Neural cell (in vitro differentiated cells): ENCODE results near the gene SLC17A2. TPM values are rescaled to one million over a fixed set of nuclear protein-coding genes. Genes with fewer than 3 reads are reported as not detected.
A peak's percentile ranks its signal among the peaks of the same experiment; 100 is the strongest.

Experiments used
- H2AFZ ChIP-seq: fragments of 200-600, 300-800 bp; sonication (generic), shearing (Covaris generic); 2 replicates; pipeline ENCODE4 v1.6.0; 2014; ENCODE audit warnings: low read depth, mild to moderate bottlenecking, antibody characterized with exemption, low read length, moderate library complexity
- H3F3A ChIP-seq: fragments of 200-600 bp; shearing (Covaris generic); 2 replicates; pipeline ENCODE4 v1.6.1; 2016; ENCODE audit warnings: mild to moderate bottlenecking, moderate library complexity, mixed read lengths, antibody characterized with exemption, low read length; ENCODE audit not compliant: insufficient read depth, poor library complexity, severe bottlenecking
- H3K27ac ChIP-seq: fragments of 200-600, 300-800 bp; sonication (generic), shearing (Covaris generic); 2 replicates; pipeline ENCODE4 v1.5.1; 2014; ENCODE audit warnings: mild to moderate bottlenecking, low read length, moderate library complexity
- H3K27me3 ChIP-seq: fragments of 300-800, 200-600 bp; sonication (generic), shearing (Covaris generic); 2 replicates; pipeline ENCODE4 v1.6.0; 2014; ENCODE audit warnings: mild to moderate bottlenecking, low read depth, low read length, moderate library complexity; ENCODE audit not compliant: insufficient read depth
- H3K36me3 ChIP-seq: fragments of 300-800, 200-600 bp; sonication (generic), shearing (Covaris generic); 2 replicates; pipeline ENCODE4 v1.5.1; 2014; ENCODE audit warnings: mild to moderate bottlenecking, antibody characterized with exemption, low read length, moderate library complexity; ENCODE audit not compliant: insufficient read depth
- H3K4me2 ChIP-seq: fragments of 300-800, 200-600 bp; sonication (generic), shearing (Covaris generic); 2 replicates; pipeline ENCODE4 v1.6.0; 2014; ENCODE audit warnings: mild to moderate bottlenecking, low read length
- H3K4me3 ChIP-seq: fragments of 300-800, 200-600 bp; sonication (generic), shearing (Covaris generic); 2 replicates; pipeline ENCODE4 v1.5.1; 2014; ENCODE audit warnings: mild to moderate bottlenecking, low read length, moderate library complexity
- H3K79me2 ChIP-seq: fragments of 200-600 bp; shearing (Covaris generic); replicated peaks from 2 replicates; pipeline ENCODE4 v1.6.0; 2014; ENCODE audit warnings: mild to moderate bottlenecking, low read length, moderate library complexity; ENCODE audit not compliant: insufficient read depth
- H3K9ac ChIP-seq: fragments of 300-800, 200-600 bp; sonication (generic), shearing (Covaris generic); 2 replicates; pipeline ENCODE4 v1.6.1; 2016; ENCODE audit warnings: mild to moderate bottlenecking, low read length, mixed read lengths
- H3K9me2 ChIP-seq: fragments of 200-600 bp; shearing (Covaris generic); 2 replicates; pipeline ENCODE4 v1.6.1; 2016; ENCODE audit warnings: mild to moderate bottlenecking, low read length, mixed read lengths; ENCODE audit not compliant: insufficient read depth
- H3K9me3 ChIP-seq: fragments of 200-600, 300-800 bp; sonication (generic), shearing (Covaris generic); 2 replicates; pipeline ENCODE4 v1.6.1; 2016; ENCODE audit warnings: mild to moderate bottlenecking, mixed run types, low read length, moderate library complexity, mixed read lengths
- H4K20me1 ChIP-seq: fragments of 200-600 bp; shearing (Covaris generic); 2 replicates; pipeline ENCODE4 v1.6.1; 2016; ENCODE audit warnings: mild to moderate bottlenecking, mixed run types; ENCODE audit not compliant: insufficient read depth
- CTCF ChIP-seq: fragments of 450-650 bp; IDR thresholded peaks from 2 replicates; pipeline ENCODE4 v1.5.1; 2014; ENCODE audit warnings: antibody characterized with exemption, mild to moderate bottlenecking, moderate library complexity; ENCODE audit not compliant: poor library complexity, severe bottlenecking
- EP300 ChIP-seq: fragments of 450-650 bp; conservative IDR thresholded peaks from 2 replicates; pipeline ENCODE4 v1.6.1; 2014; ENCODE audit warnings: antibody characterized with exemption, mild to moderate bottlenecking, moderate library complexity; ENCODE audit not compliant: poor library complexity, severe bottlenecking
- EZH2 ChIP-seq: fragments of 200-600, 300-800 bp; shearing (Covaris generic), sonication (generic); IDR thresholded peaks from 2 replicates; pipeline ENCODE4 v1.6.1; 2014; ENCODE audit warnings: antibody characterized with exemption, low read length, borderline replicate concordance, mild to moderate bottlenecking; ENCODE audit not compliant: insufficient read depth, poor library complexity, severe bottlenecking
- MXI1 ChIP-seq: fragments of 450-650 bp; conservative IDR thresholded peaks from 2 replicates; pipeline ENCODE4 v1.6.1; 2014; ENCODE audit warnings: antibody characterized with exemption, mild to moderate bottlenecking; ENCODE audit not compliant: poor library complexity, severe bottlenecking
- POLR2AphosphoS5 ChIP-seq: IDR thresholded peaks from 2 replicates; pipeline ENCODE4 v1.6.1; 2012
- RAD21 ChIP-seq: fragments of 450-650 bp; conservative IDR thresholded peaks from 2 replicates; pipeline ENCODE4 v1.6.1; 2014; ENCODE audit warnings: antibody characterized with exemption, mild to moderate bottlenecking, moderate library complexity
- REST ChIP-seq: IDR thresholded peaks from 2 replicates; pipeline ENCODE4 v1.6.1; 2012; ENCODE audit warnings: borderline replicate concordance
- SMC3 ChIP-seq: fragments of 450-650 bp; conservative IDR thresholded peaks from 2 replicates; pipeline ENCODE4 v1.6.1; 2014; ENCODE audit warnings: antibody characterized with exemption, mild to moderate bottlenecking, moderate library complexity; ENCODE audit not compliant: poor library complexity
- TAF1 ChIP-seq: IDR thresholded peaks from 2 replicates; pipeline ENCODE4 v1.6.1; 2012; ENCODE audit warnings: low read depth
- polyA plus RNA-seq: library from polyadenylated mRNA; depleted of rRNA; stranded (reverse); fragments of >200 nt; gene quantifications from 2 replicates; pipeline ENCODE4 v1.2.3, GENCODE V29; 2014

Gene SLC17A2
- polyA plus RNA-seq, 1 donor from 2014 or later = not detected

- H3K27ac ChIP-seq = no peak overlapping the region
- no peak overlapping the region for H3K4me2 ChIP-seq
- no peak overlapping the region for H3K9ac ChIP-seq
- H3K27me3 ChIP-seq = no peaks in the 10 kb centered on the region
- no peaks in the 10 kb centered on the region for H3K36me3 ChIP-seq
- no peaks in the 10 kb centered on the region for H3K79me2 ChIP-seq
- no peaks in the 10 kb centered on the region for H4K20me1 ChIP-seq
- no peaks in the 10 kb centered on the region for H3K9me3 ChIP-seq
- H3F3A ChIP-seq = no peaks in the 10 kb centered on the region
- no peak for TF ChIP-seq CTCF
- no peak for TF ChIP-seq EZH2
- no peak for TF ChIP-seq EP300
- no peak for TF ChIP-seq RAD21
- no peak for TF ChIP-seq TAF1
- no peak for TF ChIP-seq SMC3
- no peak for TF ChIP-seq REST
- no peak for TF ChIP-seq MXI1
- no peak for TF ChIP-seq POLR2AphosphoS5
- no peak overlapping the region for H3K4me3 ChIP-seq
- no peaks in the 10 kb centered on the region for H3K9me2 ChIP-seq
- no peak overlapping the region for H2AFZ ChIP-seq
Observed at GRCh38 chr6:25892877-25893276, 37.6 kb downstream of the SLC17A2 start.

- Histone ChIP-seq H3K4me2 (no peak overlapping the region), H3K9ac (no peak overlapping the region), H3F3A (no peaks in the 10 kb centered on the region), H3K79me2 (no peaks in the 10 kb centered on the region), H4K20me1 (no peaks in the 10 kb centered on the region), H3K27ac (no peak overlapping the region), H2AFZ (no peak overlapping the region), H3K27me3 (no peaks in the 10 kb centered on the region), H3K9me3 (no peaks in the 10 kb centered on the region), H3K36me3 (no peaks in the 10 kb centered on the region), H3K4me3 (no peak overlapping the region), H3K9me2 (no peaks in the 10 kb centered on the region)
- TF ChIP-seq SMC3 (peak; percentile 87), RAD21 (peak; percentile 92), CTCF (peak; percentile 82), TAF1 (no peak)
Observed at GRCh38 chr6:25889877-25890853, 40.3 kb downstream of the SLC17A2 start.
